NCI-H128 (cell line): ENCODE measurements around the gene SPTBN4.
"Not testable (repeated sequence)": the region's sequence is repeated elsewhere in the genome, so short reads cannot be mapped to it uniquely, and the experiment has no call there.

Source experiments
- DNase-seq: peaks from one replicate; lab custom pipeline; 2025; ENCODE audit not compliant: unreplicated experiment; lab: John Stamatoyannopoulos, UW

Gene SPTBN4

GRCh38 chr19:40613690-40614621 is 147.2 kb downstream of the SPTBN4 start:
- no peak for DNase-seq

GRCh38 chr19:40614622-40615411 is 148.0 kb downstream of the SPTBN4 start:
- DNase-seq: no peak

- no peak for DNase-seq
Observed at GRCh38 chr19:40616178-40616577, 149.4 kb downstream of the SPTBN4 start.

GRCh38 chr19:40616941-40617340 is 150.1 kb downstream of the SPTBN4 start:
- DNase-seq: no peak

GRCh38 chr19:40617961-40618360 is 151.2 kb downstream of the SPTBN4 start:
- no peak for DNase-seq

GRCh38 chr19:40619333-40620160 is 152.7 kb downstream of the SPTBN4 start:
- DNase-seq: no peak

GRCh38 chr19:40620161-40620485 is 153.3 kb downstream of the SPTBN4 start:
- DNase-seq: no peak

GRCh38 chr19:40621283-40621682 is 154.5 kb downstream of the SPTBN4 start:
- DNase-seq: no peak

- DNase-seq: no peak
Observed at GRCh38 chr19:40621966-40622772, 155.4 kb downstream of the SPTBN4 start.

GRCh38 chr19:40622773-40623075 is 155.9 kb downstream of the SPTBN4 start:
- DNase-seq: no peak

- peak; percentile 79 for DNase-seq
Observed at GRCh38 chr19:40623403-40624251, 156.8 kb downstream of the SPTBN4 start.

- DNase-seq: not testable (repeated sequence)
Observed at GRCh38 chr19:40624369-40625153, 157.8 kb downstream of the SPTBN4 start.

- DNase-seq: no peak
Observed at GRCh38 chr19:40625406-40626120, 158.8 kb downstream of the SPTBN4 start.
